Measurements from ENCODE around the gene SCARB2. TPM values are rescaled to one million over a fixed set of nuclear protein-coding genes. Genes with fewer than 3 reads are reported as not detected.

Gene SCARB2
- total RNA-seq, 1 donor from 2014 or later: 213 TPM

- peak; percentile 93 for DNase-seq (ENCODE audit: low spot score)
Measured at GRCh38 chr4:76148142-76148865, 65.3 kb downstream of the SCARB2 start, which contains the start of gene NUP54. Gene NUP54, minus strand, starts transcription at chr4:76148397. Its CDS starts 23 bp downstream, at chr4:76148374.

GRCh38 chr4:76147454-76148141 is 66.0 kb downstream of the SCARB2 start:
- no peak for DNase-seq (ENCODE audit: low spot score)

GRCh38 chr4:76144546-76144945 is 69.1 kb downstream of the SCARB2 start:
- DNase-seq (ENCODE audit: low spot score): no peak

- no peak for DNase-seq (ENCODE audit: low spot score)
Measured at GRCh38 chr4:76141241-76141640, 72.4 kb downstream of the SCARB2 start.

GRCh38 chr4:76127754-76128153 is 85.9 kb downstream of the SCARB2 start:
- DNase-seq (ENCODE audit: low spot score): no peak

GRCh38 chr4:76125816-76126215 is 87.8 kb downstream of the SCARB2 start:
- DNase-seq (ENCODE audit: low spot score): no peak

GRCh38 chr4:76120199-76120598 is 93.4 kb downstream of the SCARB2 start:
- DNase-seq (ENCODE audit: low spot score): no peak

GRCh38 chr4:76117536-76117935 is 96.1 kb downstream of the SCARB2 start:
- no peak for DNase-seq (ENCODE audit: low spot score)

- DNase-seq (ENCODE audit: low spot score): no peak
Measured at GRCh38 chr4:76116821-76117220, 96.8 kb downstream of the SCARB2 start.

Other genes with a start within 250 kb of the SCARB2 start
- 25.6 TPM for gene SDAD1, start 222.9 kb downstream of the SCARB2 start, total RNA-seq
- 0.35 TPM for gene CXCL9, start 206.3 kb downstream of the SCARB2 start, total RNA-seq
- 0.81 TPM for gene CXCL10, start 190.3 kb downstream of the SCARB2 start, total RNA-seq
- gene CXCL11, start 177.8 kb downstream of the SCARB2 start, total RNA-seq: not detected
- 1.6 TPM for gene ART3, start 139.1 kb downstream of the SCARB2 start, total RNA-seq
- 23.5 TPM for gene NUP54, start 65.4 kb downstream of the SCARB2 start, total RNA-seq
- 13.8 TPM for gene FAM47E, start 37.9 kb upstream of the SCARB2 start, total RNA-seq
- gene STBD1, start 92.9 kb upstream of the SCARB2 start, total RNA-seq: 16.3 TPM
- 0.55 TPM for gene CCDC158, start 207.3 kb upstream of the SCARB2 start, total RNA-seq
- gene SHROOM3, start 221.4 kb upstream of the SCARB2 start, total RNA-seq: 320 TPM